ENCODE measurements around the gene RGS9BP.
"Not testable (repeated sequence)": the region's sequence is repeated elsewhere in the genome, so short reads cannot be mapped to it uniquely, and the experiment has no call there.

RGS9BP gene

GRCh38 chr19:32672841-32673240 is 2.8 kb upstream of the RGS9BP start:
- DNase-seq: no peak

GRCh38 chr19:32673573-32673972 is 2.1 kb upstream of the RGS9BP start:
- DNase-seq: no peak

- DNase-seq: no peak
Observed at GRCh38 chr19:32674153-32674930, 1.3 kb upstream of the RGS9BP start.

- DNase-seq: peak; percentile 97 to 98
Observed at GRCh38 chr19:32674931-32675719, 523 bp upstream of the RGS9BP start, which contains the start of gene ANKRD27. ANKRD27 (minus strand) TSS chr19:32675180; CDS start chr19:32659015, 16,165 bp downstream.

GRCh38 chr19:32676186-32676894 is 692 bp downstream of the RGS9BP start:
- peak in 1 of 2 experiments; percentile 21 for DNase-seq

GRCh38 chr19:32676895-32677359 is 1.3 kb downstream of the RGS9BP start:
- no peak for DNase-seq

- no peak for DNase-seq
Observed at GRCh38 chr19:32677657-32678056, 2.0 kb downstream of the RGS9BP start.

GRCh38 chr19:32680986-32681385 is 5.3 kb downstream of the RGS9BP start:
- no peak for DNase-seq

GRCh38 chr19:32682317-32682716 is 6.7 kb downstream of the RGS9BP start:
- no peak for DNase-seq

GRCh38 chr19:32686847-32687475 is 11.3 kb downstream of the RGS9BP start:
- DNase-seq: no peak

GRCh38 chr19:32687681-32688080 is 12.0 kb downstream of the RGS9BP start:
- no peak for DNase-seq

- no peak for DNase-seq
Observed at GRCh38 chr19:32688311-32688710, 12.7 kb downstream of the RGS9BP start.

- peak; percentile 71 to 77 for DNase-seq
Observed at GRCh38 chr19:32691291-32691951, 15.8 kb downstream of the RGS9BP start, which contains the start of gene NUDT19. NUDT19 (plus strand) TSS chr19:32691821; CDS start chr19:32691961, 140 bp downstream.

- DNase-seq: peak; percentile 34 to 54
Observed at GRCh38 chr19:32691952-32692726, 16.5 kb downstream of the RGS9BP start.

- DNase-seq: no peak
Observed at GRCh38 chr19:32692727-32693061, 17.0 kb downstream of the RGS9BP start.

- DNase-seq: peak; percentile 10 to 15
Observed at GRCh38 chr19:32693151-32694108, 17.8 kb downstream of the RGS9BP start.

GRCh38 chr19:32694316-32694715 is 18.7 kb downstream of the RGS9BP start:
- not testable (repeated sequence) for DNase-seq

- not testable (repeated sequence) for DNase-seq
Observed at GRCh38 chr19:32694851-32695250, 19.2 kb downstream of the RGS9BP start.

GRCh38 chr19:32695506-32695905 is 19.9 kb downstream of the RGS9BP start:
- DNase-seq: not testable (repeated sequence)

- DNase-seq: not testable (repeated sequence)
Observed at GRCh38 chr19:32696771-32697170, 21.1 kb downstream of the RGS9BP start.
